ENCODE results near the gene CHML. TPM values are rescaled to one million over a fixed set of nuclear protein-coding genes. Genes with fewer than 3 reads are reported as not detected.

Gene CHML
- total RNA-seq, 2 experiments from 2014 or later, result 12.5 to 13.8 TPM

DNA sequence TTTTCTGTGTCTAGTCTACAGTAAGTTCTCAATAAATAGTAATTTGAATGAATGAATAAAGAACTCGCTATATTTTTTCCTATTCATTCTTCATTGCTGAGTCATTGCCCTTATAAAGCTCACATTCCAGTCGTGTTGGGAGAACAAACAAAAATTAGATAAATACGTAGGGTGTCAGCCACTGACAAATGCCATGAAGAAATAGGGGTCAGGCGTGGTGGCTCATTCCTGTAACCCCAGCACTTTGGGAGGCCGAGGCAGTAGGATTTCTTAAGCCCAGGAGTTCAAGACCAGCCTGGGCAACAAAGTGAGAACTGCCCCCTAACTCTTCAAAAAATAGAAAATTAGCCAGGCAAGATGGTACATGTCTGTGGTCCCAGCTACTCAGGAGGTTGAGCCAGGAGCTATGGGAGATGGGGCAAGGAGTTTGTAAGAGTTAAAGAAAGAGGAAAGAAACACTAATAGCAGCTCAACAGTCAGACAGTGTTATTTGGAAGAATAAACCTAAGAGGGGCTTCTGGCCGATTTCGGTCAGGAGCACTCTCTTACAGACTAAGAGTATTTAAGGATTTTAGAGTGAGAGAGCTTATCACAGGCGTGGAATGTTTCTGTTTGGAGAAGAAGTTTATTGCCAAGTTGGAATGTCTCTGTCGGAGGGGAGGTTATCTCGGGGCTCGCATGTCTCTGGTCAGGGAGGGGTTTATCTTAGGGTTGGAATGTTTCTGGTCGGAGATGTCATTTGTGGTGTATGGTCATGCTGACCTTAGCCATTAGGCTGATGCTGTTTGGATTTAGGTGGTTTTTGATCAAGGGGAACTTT lies 1.8 kb upstream of the CHML start:
- Mint-ChIP-seq H3K4me1 (ENCODE audit: low read depth) (peaks cover 33% of the 10 kb centered on the region), H3K9me3 (peaks cover 6% of the 10 kb centered on the region), H3K27ac (no peak overlapping the region), H3K36me3 (peaks cover 6% of the 10 kb centered on the region), H3K27me3 (no peaks in the 10 kb centered on the region), H3K4me3 (no peak overlapping the region)
- no peak for DNase-seq
- intact Hi-C loops (cut with micrococcal nuclease), result no loop called here
- ChIA-PET POLR2A (no interaction called here), CTCF (no interaction called here)

DNA sequence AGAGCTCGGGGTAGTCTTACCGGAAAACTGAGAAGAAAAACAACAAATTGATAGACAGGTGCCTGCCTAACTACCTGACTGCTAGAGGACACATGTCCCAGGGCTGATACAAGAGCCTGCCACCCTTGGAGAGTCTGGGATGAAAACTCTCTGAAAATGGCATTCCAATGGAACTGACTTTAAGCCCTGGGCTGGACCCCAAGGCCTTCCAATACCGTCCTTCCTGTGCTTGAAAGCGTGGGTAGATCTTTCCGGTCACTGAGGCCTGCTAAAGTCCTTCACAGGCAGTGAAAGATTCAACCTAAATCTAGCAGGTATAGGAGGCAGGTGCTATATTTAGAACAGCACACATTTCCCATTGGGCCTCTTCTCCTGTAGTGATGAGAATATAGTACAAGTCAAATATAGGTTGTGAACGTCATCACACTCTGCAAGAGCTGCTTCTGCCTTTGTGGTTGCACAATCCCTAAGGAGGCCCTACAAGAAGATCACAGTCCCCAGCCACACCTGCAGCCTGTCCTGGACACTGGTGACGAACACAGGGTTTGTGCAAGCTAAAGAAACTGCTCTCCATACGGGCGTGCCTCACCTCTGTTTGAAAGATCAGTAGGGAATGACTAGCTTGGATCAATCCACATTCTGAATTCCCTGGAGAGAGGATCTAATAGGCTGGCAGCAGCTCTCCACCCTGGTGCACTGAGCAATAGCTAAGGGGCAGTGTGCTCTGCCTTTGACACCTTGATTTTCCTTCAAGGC lies 876 bp upstream of the CHML start:
- H3K27me3 Mint-ChIP-seq, result no peaks in the 10 kb centered on the region
- peaks cover 6% of the 10 kb centered on the region for H3K9me3 Mint-ChIP-seq
- DNase-seq, result no peak
- peak overlapping the region; percentile 65 for H3K4me3 Mint-ChIP-seq
- H3K4me1 Mint-ChIP-seq (ENCODE audit: low read depth), result peaks cover 39% of the 10 kb centered on the region
- ChIA-PET POLR2A (interaction anchor here (0.9 to 1.0 kb wide), 2 partner anchors 30 to 122 kb away, joined by 3 to 4 read pairs; partner anchors contain the start of gene FH), CTCF (interaction anchor here (1.1 to 1.5 kb wide), 3 partner anchors 21 to 357 kb away, joined by 3 to 5 read pairs (median 4); partner anchors contain the start of gene MAP1LC3C)
- H3K36me3 Mint-ChIP-seq, result peaks cover 7% of the 10 kb centered on the region
- intact Hi-C loops (cut with micrococcal nuclease), result loop anchor here (1.0 kb wide), 5 partner anchors 30 to 206 kb away; partner anchors contain the start of gene FH
- peak overlapping the region; percentile 68 for H3K27ac Mint-ChIP-seq

DNA sequence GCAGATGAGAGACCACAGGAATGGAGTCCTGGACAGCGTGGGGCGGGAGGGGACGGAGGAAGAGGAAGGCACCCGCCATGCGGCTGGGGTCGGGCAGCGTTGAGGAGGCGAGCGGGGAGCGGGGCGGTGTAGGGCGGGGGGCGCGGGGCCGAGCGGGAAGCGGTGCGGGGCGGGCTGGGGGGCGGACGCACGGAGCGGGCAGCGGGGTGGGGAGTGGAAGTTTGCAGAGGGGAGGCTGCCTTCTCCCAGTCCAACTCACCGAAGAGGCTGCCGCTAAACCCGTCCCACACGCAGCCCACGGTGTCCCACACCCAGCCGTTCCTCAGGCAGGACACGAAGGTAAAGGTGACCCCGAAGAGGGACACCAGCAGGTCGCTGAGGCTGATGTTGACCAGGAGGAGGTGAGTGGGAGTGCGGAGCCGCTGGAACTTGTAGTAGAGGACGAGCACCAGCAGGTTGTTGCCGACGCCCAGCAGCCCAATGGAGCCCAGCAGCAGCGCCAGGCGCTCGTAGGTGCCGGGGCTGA lies 483 bp downstream of the CHML start:
- H3K27ac Mint-ChIP-seq, result peak overlapping the region; percentile 57
- H3K4me3 Mint-ChIP-seq, result peak overlapping the region; percentile 85
- ChIA-PET CTCF (interaction anchor here (1.1 to 1.5 kb wide), 2 partner anchors 19 to 29 kb away, joined by 4 read pairs; no protein-coding TSS in a partner anchor), POLR2A (interaction anchor here (1.0 kb wide), 1 partner anchor 120 kb away, joined by 3 read pairs; the partner anchor contains the start of gene FH)
- intact Hi-C loops (cut with micrococcal nuclease), result loop anchor here (1.0 kb wide), 7 partner anchors 12 to 208 kb away; partner anchors contain the start of gene FH
- H3K27me3 Mint-ChIP-seq, result no peaks in the 10 kb centered on the region
- DNase-seq, result peak; percentile 50
- peaks cover 6% of the 10 kb centered on the region for H3K9me3 Mint-ChIP-seq
- peaks cover 17% of the 10 kb centered on the region for H3K36me3 Mint-ChIP-seq
- peaks cover 44% of the 10 kb centered on the region for H3K4me1 Mint-ChIP-seq (ENCODE audit: low read depth)

DNA sequence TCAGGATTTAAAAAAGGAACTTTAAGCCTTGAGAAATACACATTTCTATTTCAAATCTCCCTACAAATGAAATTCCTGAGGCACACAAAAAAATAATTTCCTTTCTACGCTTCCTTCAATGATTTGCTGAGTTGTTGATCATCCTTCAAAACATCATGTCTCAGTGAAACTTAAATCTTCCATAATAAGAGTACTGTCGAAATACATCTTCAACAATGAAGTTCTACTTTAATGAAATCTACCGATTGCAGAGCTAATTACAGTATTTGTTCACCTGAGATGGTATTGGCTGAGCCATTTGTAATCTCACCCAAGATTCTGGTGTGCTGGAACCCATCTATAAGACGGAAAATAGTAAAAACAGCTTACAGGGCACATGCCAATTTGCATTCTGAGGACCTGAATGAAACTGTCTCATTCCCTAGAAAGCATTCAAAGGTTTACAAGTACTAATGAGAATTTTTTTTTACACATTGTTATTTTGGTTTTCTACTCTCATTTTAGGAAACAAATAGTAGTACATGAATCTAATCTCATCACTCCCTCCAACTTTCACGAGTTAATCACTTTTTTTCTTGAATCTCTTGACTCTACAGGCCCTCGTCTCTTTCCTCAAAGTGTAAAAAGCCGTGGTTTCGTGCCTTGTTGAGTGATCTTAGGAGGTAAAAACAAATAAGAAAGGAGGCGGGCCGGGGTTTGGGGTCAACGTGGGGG lies 1.1 kb downstream of the CHML start:
- ChIA-PET POLR2A (no interaction called here), CTCF (interaction anchor here (1.1 to 1.4 kb wide), 2 partner anchors 12 to 29 kb away, joined by 4 read pairs; no protein-coding TSS in a partner anchor)
- no peak for DNase-seq
- Mint-ChIP-seq H3K4me1 (ENCODE audit: low read depth) (peaks cover 44% of the 10 kb centered on the region), H3K4me3 (peak overlapping the region; percentile 85), H3K27ac (peak overlapping the region; percentile 57), H3K36me3 (peaks cover 22% of the 10 kb centered on the region), H3K9me3 (peaks cover 6% of the 10 kb centered on the region), H3K27me3 (no peaks in the 10 kb centered on the region)
- intact Hi-C loops (cut with micrococcal nuclease), result loop anchor here (1.0 kb wide), 2 partner anchors 12 to 88 kb away; no protein-coding TSS in a partner anchor

DNA sequence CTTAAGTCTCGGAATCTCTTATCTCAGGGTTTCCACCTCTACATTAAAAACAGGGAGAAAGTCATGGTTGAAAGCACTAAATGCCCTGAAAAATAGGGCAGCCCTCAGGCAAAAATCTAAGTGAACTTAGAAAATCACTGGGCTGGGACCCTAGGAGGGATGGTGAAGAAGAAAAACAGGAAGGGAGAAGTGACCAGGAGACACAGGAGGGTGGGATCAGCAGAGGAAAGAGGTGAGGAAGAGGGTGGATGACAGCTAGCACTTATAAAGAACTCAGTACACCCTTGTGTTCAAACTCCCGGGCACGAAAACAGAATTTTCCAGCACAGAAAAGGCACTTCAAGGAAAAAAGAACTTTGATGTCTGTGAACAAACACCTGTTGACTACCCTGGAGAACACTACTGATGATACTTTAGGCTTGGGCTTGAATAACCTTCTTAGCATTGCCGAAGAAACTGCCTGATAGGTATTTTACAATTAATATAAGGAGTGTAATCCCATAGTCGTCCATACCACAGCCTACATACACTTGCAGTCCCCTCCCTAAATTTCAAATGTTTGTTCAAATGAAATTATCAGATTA lies 2.0 kb downstream of the CHML start:
- Mint-ChIP-seq H3K4me1 (ENCODE audit: low read depth) (peaks cover 41% of the 10 kb centered on the region), H3K27ac (no peak overlapping the region), H3K36me3 (peaks cover 22% of the 10 kb centered on the region), H3K27me3 (no peaks in the 10 kb centered on the region), H3K9me3 (peaks cover 6% of the 10 kb centered on the region), H3K4me3 (peak overlapping the region; percentile 47)
- ChIA-PET CTCF (interaction anchor here (0.7 to 1.4 kb wide), 4 partner anchors 11 to 360 kb away, joined by 3 to 4 read pairs (median 4); partner anchors contain the start of gene MAP1LC3C), POLR2A (no interaction called here)
- no peak for DNase-seq
- intact Hi-C loops (cut with micrococcal nuclease), result no loop called here

DNA sequence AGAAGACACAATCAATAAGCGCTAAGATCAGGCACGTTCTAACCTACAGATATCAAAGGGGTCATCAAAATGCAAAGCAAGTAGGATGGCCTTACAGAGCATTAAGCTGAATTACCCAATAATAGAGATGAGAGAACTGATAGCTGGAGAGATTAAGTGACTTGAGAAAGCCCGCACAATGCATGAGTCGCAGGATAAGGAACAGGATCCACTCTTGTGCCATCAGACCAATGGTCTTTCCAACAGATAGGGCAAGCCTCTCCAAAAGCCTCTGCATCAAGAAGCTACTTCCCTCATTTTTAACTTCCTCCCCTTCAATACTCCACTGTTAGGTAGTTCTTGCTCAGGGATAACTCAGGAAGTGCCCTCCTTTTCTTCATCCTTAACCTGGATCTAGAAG lies 2.6 kb downstream of the CHML start:
- intact Hi-C loops (cut with micrococcal nuclease), result no loop called here
- ChIA-PET CTCF (interaction anchor here (0.7 to 1.4 kb wide), 3 partner anchors 10 to 361 kb away, joined by 3 to 4 read pairs (median 3); partner anchors contain the start of gene MAP1LC3C), POLR2A (no interaction called here)
- Mint-ChIP-seq H3K27me3 (no peaks in the 10 kb centered on the region), H3K4me1 (ENCODE audit: low read depth) (peaks cover 41% of the 10 kb centered on the region), H3K27ac (no peak overlapping the region), H3K36me3 (peaks cover 22% of the 10 kb centered on the region), H3K4me3 (no peak overlapping the region), H3K9me3 (peaks cover 5% of the 10 kb centered on the region)
- no peak for DNase-seq

DNA sequence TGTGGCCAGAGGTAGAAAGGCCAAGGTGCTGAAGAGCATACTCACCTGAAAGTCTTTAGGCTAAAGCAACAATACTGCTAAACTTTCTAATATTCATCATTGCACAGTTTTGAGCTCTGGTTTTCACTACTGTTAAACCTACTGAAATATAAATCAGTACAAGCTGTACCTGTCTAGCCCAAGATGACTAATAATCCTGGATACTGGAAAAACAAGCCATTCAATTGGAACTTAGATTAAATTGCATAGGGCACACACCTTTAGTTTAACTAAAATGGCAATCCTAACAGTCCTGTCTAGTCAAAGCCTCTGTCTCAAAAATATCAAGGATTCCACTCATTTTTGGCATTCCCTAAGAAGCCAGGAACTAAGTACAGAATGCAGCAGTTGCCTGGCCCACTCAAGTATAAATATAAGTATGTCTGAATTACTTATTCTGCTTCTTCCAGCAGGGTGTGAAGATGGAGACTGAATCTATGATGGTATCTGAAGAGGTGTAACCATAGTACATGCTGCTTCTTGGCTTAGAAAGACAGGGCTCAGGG lies 3.1 kb downstream of the CHML start:
- Mint-ChIP-seq H3K9me3 (peaks cover under 1% of the 10 kb centered on the region), H3K27ac (no peak overlapping the region), H3K27me3 (no peaks in the 10 kb centered on the region), H3K4me3 (no peak overlapping the region), H3K36me3 (peaks cover 24% of the 10 kb centered on the region), H3K4me1 (ENCODE audit: low read depth) (peaks cover 41% of the 10 kb centered on the region)
- ChIA-PET CTCF (interaction anchor here (1.1 kb wide), 1 partner anchor 361 kb away, joined by 3 read pairs; the partner anchor contains the start of gene MAP1LC3C), POLR2A (no interaction called here)
- intact Hi-C loops (cut with micrococcal nuclease), result no loop called here
- no peak for DNase-seq

DNA sequence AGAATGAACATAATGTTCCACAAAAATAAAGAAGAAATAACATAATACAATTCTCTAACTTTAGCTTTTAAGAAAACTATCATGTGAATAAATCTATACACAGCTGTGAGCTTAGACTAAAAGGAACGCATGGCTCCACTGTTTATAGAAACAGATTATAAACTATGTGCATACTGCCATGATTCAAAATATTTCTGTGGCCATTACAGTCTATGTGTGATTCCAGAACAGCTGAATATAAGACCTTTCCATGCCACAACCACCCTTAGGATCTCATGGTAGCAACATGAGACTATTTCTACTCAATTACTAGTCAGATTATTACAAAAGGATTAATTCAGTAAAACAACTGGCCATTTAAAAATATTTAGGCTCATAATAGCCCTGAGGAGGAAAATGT lies 3.9 kb downstream of the CHML start:
- no peaks in the 10 kb centered on the region for H3K9me3 Mint-ChIP-seq
- intact Hi-C loops (cut with micrococcal nuclease), result no loop called here
- no peak for DNase-seq
- no peak overlapping the region for H3K27ac Mint-ChIP-seq
- POLR2A ChIA-PET, result no interaction called here
- H3K27me3 Mint-ChIP-seq, result no peaks in the 10 kb centered on the region
- CTCF ChIA-PET, result interaction anchor here (0.5 to 1.3 kb wide), 3 partner anchors 9 to 24 kb away, joined by 3 to 4 read pairs (median 3); no protein-coding TSS in a partner anchor
- H3K36me3 Mint-ChIP-seq, result peaks cover 25% of the 10 kb centered on the region
- no peak overlapping the region for H3K4me3 Mint-ChIP-seq
- H3K4me1 Mint-ChIP-seq (ENCODE audit: low read depth), result peaks cover 41% of the 10 kb centered on the region

DNA sequence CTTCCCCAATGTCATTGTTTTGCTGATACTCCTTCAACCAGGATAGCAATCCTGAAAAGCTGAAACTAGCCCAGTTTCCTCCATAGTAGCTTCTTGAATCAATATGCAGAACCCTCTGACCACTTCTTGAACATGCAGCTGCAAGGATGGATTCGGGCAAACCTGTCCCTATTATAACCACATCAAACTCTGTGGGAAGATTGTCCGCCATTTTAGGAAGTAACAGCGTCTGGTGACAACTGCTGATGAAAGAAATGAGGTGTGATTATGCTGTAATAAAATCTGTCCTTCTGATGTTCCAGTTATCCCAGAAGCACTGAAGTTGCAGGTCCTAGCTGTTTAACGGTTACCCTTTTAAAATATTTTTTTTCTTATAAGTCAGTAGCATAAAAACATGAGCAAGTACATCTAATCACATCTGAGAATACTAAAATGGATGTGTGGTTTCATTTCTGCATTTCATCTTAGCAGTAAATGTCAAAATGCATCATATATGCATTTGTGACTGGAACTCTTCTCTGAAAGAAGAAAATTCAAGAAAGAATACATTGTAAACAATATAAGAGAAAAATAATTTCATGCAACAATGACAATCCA lies 4.5 kb downstream of the CHML start:
- POLR2A ChIA-PET, result no interaction called here
- intact Hi-C loops (cut with micrococcal nuclease), result no loop called here
- Mint-ChIP-seq H3K4me1 (ENCODE audit: low read depth) (peaks cover 36% of the 10 kb centered on the region), H3K36me3 (peaks cover 25% of the 10 kb centered on the region), H3K9me3 (no peaks in the 10 kb centered on the region), H3K4me3 (no peak overlapping the region), H3K27me3 (no peaks in the 10 kb centered on the region), H3K27ac (no peak overlapping the region)
- CTCF ChIA-PET, result interaction anchor here (0.5 to 1.3 kb wide), 3 partner anchors 8 to 23 kb away, joined by 3 to 4 read pairs (median 3); no protein-coding TSS in a partner anchor
- no peak for DNase-seq

DNA sequence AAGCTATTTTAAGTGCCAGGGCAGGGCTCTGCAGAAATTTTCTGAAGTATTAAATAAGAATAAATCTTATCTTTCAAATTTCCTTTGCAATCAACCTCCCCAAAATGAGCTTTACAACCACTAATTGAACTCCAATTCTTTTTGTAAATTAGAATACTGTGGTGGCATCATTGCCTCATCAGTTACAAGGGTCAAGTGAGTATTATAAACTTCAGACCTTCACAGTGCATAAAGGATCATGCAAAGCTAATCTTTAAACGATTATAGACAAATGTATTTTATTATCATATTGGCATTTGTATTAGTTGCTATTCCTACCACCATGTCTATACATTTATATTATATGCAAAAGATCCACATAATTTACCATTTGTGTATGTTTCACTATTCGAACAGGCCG lies 7.2 kb downstream of the CHML start:
- H3K36me3 Mint-ChIP-seq, result peaks cover 21% of the 10 kb centered on the region
- ChIA-PET POLR2A (no interaction called here), CTCF (interaction anchor here (2.6 kb wide), 1 partner anchor 22 kb away, joined by 14 read pairs; no protein-coding TSS in a partner anchor)
- no peak overlapping the region for H3K27ac Mint-ChIP-seq
- intact Hi-C loops (cut with micrococcal nuclease), result no loop called here
- H3K9me3 Mint-ChIP-seq, result no peaks in the 10 kb centered on the region
- no peak overlapping the region for H3K4me3 Mint-ChIP-seq
- H3K27me3 Mint-ChIP-seq, result no peaks in the 10 kb centered on the region
- no peak for DNase-seq
- H3K4me1 Mint-ChIP-seq (ENCODE audit: low read depth), result peaks cover 27% of the 10 kb centered on the region

Measured in activated CD4-positive, alpha-beta memory T cell treated with anti-CD3 and anti-CD28 coated beads for 36 hours (primary cell).